Fibroblast of skin of abdomen (primary cell): Measurements from ENCODE around the gene P2RY6.
"Not testable (repeated sequence)": the region's sequence is repeated elsewhere in the genome, so short reads cannot be mapped to it uniquely, and the experiment has no call there.

Source experiments
- DNase-seq: peaks from one replicate; pipeline ENCODE4 v3.0.0-alpha.2; 2013

Gene P2RY6

DNA sequence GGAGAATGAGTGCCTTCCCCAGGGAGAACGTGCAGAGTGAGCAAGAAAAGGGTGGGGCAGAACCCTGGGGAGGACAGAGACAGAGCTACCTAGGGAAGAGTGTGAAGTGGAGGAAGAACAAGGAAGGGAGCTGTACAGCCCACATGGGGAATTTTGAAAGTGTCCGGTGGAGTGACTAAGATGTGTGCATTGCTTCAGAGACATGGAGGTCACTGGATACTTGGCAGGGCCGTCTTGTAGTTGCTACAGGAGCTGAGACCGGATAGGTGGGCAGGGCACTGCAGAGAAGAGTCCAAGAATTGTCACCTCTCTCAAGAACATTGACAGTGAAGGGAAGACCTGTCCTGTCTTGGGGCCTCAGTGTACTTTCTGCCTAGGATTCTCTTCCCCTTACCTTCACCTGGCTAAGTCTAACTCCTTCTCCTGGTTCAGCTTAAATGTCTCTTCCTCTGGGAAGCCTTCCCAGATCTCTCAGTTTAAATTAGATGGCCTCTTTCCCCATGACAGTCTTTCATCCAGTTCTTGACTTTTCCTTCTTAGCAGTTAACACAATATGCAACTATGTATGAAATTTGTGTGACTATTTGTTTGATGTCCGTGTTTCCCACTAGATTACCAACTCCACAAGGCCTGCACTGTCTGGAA is 9.2 kb upstream of the P2RY6 start:
- DNase-seq = no peak

DNA sequence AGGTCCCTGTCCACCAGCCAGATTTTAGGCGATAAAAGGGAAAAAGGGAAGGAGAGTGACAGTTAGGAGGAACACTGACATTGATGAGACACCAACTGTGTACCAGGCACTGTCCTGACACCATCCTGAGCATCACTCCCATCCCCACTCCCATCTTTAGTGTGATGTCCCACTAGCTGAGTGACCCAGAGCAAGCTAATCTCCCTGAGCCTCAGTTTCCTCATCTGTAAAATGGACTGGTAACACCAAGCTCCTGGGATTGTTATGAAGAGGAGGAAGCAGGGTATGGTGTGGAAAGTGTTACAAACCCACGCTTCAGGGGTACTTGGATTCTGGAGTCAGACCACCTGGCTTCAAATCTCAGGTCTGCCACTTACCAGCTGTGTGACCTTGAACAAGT is 8.5 kb upstream of the P2RY6 start:
- no peak for DNase-seq

DNA sequence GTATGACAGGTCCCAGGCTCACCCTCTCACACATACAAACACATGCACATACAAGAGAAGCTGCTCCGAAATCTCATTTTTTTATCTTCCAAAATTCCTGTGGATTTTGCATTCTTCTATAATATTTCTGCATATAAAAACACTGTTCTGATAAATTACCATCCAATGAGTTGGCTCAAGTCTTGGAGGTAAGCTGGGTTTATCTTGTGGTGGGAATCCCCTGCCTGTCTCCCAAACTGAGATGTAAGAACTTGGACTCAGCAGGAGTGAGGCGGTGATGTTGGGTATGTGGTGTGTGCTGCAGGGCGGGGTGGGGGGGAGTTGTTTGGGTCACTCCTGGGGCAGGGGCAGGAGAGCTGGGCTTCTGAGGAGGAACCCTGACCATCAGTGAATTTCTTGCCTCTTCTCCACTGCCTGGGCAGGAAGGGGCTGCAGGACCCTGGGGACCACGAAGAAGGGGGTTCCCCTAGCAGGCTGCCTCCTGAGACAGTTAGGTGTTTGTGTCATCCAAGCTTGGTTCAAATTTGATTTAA is 6.8 kb upstream of the P2RY6 start:
- no peak for DNase-seq

DNA sequence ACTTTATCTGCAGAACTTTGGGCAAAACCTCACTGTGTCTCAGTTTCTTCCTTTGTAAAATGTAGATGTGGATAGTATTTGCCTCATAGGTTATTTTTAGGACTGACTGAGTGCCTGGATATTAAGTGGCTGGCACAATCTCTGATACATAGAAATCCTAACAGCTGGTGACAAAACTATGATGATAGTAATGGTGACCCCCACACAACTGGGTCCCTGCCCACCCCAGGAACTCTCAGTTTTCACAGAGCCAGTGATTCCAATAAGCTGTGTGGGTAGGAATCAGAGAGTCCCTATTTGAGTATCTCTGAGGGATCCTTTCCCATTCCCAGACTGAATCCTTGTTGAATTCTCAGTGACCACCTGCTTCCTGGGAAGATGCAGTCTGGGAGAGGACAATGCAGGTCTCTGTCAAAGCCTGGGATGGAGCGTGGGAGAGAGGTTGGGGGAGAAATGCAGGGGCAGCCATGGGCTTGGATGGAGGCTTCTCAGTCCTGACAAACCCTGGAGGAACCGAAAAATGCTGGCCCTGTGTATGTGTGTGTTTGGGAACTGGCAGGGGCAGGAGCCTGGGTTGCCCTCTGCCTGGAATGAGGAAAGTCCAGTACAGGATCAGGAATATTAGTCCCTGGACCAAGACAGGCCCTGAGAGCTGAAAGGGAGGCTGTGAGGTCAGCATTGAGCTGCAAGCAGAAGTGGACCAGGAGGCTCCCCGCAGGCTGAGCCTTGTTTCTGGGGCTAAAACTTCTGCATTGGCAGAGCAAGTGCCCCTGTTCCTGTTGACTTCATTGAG is 6.1 kb upstream of the P2RY6 start:
- no peak for DNase-seq

DNA sequence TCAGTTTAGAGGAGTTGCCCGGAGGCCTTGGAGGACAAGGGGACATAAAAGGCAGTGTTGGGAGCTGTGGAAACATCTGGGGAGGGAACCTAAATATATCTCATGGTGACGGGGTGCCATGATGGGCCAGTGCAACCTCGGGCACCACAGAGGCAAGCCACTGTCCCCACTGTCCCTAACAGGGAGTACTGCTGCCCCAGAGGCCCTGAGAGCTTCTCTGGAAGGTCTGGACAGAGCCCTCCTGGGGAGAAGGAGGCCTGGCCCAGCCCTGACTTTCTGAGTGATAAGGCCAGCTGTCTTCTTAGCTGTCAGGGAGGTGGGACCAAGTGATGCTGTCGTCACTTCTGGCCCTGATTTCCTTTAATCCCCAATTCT is 5.5 kb upstream of the P2RY6 start:
- no peak for DNase-seq

DNA sequence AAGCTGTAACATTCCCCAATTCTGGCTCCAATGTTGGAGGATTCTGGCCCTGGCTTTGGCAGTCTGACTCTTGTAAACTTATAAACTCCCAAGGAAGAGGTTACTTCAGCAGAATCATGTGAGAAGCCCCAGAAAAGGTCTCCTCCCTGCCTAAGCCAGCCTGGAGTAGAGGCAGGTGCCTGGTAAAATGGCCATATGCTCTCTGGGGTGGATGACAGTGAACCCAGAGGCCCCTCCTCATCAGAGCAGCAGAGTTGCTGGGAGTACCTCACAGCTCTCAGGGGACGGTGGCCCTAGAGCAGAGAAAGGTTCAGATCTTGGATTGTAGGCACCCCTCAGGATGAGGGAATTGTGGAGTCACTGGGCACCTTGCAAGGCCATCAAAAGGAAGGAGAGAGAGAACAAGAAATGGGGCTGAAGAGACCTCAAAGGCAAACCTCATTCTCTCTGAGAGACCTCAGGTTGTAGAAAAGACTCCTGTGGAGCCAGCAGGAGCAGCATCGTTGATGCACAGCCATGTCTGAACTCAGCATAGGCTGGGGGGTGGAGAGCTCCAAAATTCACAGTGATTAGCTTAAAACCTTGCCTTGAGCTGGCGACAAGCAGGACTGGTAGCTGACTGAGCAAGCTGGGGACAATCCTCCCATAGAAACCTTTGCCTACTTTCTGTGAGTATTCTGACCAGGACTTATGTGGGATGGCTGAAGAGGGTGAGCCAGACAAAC is 4.9 kb upstream of the P2RY6 start:
- no peak for DNase-seq

DNA sequence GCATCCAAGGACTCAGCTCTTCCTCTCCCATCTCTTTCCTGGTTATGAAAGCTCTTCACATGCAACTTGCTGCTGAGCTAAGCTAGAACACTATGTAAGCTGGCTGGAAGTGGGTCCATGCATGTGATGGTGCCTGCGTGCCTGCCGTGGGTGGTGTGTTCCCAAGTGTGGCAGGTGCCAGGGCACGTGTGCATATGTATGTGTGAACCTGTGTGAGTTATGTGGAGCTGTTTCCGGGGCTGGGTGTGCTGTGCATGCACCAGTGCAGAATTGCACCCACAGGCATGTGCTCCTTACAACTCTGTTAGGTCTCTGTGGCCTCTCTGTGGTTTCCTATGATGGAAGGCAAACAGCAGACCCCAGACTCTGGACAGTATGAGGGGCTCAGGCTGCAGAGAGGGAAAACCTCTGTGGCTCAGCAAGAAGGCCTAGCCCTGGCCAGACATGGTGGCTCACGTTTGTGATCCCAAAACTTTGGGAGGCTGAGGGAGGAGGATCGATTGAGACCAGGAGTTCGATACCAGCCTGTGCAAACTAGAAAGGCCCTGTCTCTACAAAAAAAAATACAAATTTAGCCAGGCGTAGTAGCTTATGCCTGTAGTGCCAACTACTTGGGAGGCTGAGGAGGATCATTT is 4.1 kb upstream of the P2RY6 start:
- DNase-seq = no peak

DNA sequence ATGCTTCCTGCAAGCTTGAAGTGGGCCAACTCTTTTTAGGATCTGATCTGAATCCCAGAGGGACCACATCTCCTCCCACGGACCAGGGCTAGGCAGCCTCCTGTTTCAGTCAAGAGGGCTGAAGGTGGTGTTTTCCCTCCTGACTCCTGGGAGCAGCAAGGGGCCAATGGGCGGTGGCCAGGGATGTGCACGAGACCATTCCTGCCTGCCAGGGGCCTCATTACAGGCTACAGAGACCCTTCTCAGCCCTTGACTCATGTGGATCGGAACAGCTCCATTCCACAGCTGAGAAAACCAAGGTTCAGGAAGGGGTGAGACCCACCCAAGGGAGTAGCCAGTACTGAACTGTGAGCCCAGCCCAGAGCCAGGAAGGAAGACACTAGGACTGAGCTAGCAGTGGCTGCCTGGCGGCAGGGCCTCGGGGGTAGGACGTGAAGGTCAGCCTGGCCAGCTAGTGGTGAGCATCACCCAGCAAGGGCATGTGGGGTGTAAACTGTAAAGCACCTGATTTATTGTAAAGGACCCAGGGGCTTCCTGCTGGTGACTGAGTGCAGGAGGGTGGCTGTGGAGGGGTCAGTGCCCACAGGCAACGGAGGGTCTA is 3.4 kb upstream of the P2RY6 start:
- no peak for DNase-seq

DNA sequence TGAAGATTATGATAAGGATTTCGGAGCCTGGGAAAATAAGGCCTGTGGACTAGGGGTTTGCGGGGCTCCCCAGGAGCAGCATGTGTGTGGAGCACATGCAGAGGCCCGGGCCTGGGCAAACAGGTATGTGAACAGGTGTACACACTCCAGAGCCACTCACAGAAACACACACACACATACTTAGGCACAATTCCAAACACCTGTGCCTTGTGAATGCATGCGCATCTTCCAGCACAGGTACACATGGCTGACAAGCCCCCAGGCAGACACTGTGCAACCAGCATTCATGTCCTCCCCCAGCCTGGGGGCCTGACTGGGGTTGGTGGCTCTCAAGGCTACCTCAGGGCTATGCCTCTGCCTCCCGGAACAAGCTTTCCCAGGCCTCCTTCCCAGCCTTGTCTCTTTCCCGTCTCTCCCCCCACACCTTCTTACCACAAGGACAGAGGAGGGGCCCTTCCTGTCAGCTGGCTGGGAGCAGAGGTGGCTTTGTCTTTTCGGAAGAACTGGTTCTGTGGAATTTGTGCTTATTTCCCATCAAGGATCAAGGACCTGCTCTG is 2.6 kb upstream of the P2RY6 start:
- no peak for DNase-seq

DNA sequence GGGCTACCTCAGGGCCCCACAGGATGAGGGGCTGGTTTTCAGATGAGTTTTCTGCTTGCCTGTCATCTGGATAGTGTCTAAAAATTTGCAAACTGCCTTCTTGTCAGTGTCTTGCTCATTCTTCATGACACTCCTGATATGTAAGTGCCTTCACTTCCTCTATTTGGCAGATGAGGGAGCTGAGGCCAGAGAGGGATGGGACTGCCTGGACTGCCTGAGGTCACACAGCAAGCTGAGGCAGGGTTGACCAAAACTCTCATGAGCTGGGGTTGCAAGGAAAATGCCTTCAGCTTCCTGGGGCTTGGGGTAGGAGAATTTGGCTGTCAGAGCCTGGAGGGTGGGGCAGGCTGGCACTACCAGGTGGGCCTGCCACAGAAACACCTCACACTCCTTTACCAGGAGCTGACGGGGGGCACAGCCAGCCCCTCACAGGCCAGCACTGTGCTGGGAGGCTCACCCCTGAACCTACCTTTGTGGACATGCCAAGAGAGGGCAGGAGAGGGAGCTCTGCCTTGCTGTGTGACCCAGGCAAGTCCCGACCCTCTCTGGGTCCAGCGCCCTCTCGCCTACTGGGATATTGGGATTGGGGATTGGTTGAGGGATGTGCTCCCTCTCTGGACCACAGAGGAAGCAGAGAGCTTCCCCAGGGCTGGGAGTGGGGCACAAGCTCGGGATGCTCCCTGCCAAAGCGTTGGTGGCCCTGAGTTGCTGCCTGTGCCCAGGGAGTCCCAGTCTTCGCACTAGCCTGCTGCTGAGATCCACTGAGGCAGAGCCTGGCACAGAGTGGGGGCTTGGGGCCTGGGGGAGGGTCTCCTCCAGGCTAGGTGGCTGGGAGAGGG is 1.9 kb upstream of the P2RY6 start:
- DNase-seq = no peak

DNA sequence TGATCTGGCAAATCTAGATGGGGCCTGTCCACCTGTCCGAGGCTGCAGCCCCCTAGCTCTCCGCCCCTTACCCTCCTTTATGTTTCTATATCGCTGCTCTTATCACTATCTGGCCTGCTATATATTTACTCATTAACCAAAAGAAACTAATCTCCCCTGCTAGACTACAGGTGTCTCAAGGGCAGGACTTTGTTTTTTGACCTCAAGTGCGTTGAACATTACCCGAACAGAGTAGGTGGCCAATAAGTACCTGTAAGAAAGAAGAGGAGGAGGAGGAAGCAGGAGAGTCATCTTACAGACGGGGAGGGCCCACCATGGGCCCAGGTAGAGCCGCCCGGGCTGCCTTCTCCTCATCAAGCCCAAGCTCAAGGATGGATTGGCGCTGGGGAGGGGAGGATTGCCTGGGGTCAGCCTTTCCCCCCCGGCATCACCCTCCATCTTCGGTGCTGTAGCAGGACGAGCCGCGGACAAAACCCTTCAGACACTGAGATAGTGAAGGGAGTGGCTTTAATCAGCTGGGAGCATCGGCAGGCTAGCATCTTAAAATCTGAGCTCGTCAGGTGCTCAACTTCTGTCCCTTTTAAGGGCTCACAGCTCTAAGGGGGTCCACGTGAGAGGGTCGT is 1.2 kb upstream of the P2RY6 start:
- no peak for DNase-seq

DNA sequence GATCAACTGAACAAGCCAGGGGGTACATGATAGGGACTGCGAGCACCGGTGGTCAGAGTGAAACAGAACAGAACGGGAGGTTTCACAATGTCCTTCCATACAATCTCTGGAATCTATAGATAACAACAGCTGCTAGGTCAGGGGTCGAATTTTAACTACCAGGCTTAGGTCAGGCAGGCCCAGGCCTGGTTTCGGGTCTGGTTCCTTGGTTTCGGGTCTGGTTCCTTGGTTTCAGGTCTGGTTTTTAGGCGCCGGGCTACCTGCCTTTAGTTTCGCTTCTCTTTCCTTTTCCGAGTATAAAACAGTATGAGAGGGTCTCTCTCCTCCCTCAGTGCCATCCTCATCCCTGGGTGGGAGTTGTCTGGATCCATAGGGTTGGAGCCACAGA is 666 bp upstream of the P2RY6 start:
- not testable (repeated sequence) for DNase-seq

DNA sequence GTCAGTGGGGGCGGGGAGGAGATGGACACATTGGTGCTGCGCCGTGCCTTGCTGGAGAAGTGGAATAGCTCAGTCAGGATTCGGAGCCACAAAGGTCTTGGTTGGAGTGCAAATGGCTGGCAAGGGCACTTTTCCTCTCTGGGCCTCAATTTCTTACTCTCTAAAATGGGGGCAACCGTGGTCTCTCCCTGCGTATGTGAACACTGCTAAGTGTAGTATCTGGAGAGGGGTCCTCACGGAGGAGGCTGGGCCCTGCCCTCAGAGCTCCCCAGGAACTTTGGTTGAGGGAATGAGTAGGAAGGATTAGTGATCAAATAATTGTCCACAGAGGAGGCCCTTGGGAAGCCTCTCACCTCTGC is 521 bp downstream of the P2RY6 start:
- DNase-seq = no peak

DNA sequence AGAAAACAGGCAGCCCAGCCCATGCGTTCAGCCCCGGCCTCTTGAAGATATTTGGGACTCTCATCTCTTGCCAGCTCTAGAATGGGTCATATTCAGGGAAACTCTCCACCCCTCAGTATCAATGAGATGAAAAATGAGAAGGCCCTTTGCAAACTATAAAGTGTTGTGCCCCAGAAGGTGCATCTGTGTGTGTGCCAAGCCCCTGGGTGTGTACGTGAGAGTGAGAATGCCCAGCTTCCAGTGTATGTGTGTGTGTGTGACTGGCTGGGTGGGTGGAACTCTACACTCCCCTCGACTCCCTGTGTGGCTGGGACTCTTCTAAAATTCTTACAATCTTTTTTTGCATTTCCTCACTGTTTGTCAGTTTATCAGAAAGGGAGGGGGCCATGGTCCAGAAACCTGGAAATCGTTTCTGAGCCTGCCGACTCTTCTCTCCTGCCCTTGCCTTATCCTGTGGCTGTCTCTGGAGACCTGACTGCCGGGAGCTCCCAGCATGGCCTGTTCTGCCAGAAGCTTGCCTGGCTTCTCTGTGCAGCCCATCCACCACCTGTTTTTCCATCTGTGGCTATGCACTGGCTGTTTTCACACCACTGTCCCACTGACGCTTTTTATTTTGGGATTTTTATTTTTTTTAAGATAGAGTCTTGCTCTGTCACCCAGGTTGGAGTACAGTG is 1.2 kb downstream of the P2RY6 start:
- no peak for DNase-seq

DNA sequence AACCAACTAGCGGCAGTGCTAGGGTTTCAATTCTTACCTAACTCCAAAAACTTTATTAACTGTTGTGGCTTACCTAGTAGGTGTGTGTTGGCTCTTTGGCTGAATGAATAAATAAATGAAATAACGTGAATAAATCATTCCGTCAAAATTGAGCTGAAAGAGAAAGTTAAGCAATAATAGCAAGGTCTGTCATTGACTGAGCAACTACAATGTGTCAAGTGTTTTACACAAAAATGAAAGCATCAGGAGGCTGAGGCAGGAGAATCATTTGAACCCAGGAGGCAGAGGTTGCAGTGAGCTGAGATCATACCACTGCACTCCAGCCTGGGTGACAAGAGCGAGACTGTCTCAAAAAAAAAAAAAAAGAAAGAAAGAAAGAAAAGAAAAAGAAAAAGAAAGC is 2.1 kb downstream of the P2RY6 start:
- not testable (repeated sequence) for DNase-seq

DNA sequence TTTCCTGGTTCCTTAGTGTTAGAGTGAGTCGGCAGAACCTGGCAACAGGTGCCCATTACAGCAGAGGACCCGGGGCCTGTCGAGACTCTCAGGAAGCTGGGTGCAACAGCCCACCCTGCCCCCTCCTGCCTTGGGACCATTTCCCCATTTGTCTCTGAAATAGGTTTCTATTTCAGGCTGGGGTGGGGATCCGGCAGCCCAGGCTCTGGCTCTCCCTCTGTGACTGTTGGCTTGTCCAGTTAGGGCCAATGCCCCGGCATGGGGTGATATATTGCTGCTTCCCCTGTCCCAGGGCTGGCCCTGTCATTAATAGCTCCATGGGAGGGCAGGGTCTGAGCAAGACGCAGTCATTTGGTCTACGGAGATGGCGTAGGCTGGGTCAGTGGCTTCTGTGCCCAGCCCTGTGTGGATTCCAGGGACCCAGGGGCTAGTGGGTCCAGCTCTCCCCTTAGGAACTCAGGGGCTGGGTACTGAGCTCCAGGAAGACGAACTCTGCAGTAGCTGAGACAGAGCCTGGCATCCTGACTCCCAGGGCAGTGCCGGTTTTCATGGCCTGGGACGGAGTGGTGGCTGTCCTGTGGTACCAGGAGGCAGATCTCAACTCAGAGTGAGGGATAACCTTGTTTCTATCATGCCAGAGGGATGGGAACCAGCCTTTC is 2.7 kb downstream of the P2RY6 start:
- no peak for DNase-seq

DNA sequence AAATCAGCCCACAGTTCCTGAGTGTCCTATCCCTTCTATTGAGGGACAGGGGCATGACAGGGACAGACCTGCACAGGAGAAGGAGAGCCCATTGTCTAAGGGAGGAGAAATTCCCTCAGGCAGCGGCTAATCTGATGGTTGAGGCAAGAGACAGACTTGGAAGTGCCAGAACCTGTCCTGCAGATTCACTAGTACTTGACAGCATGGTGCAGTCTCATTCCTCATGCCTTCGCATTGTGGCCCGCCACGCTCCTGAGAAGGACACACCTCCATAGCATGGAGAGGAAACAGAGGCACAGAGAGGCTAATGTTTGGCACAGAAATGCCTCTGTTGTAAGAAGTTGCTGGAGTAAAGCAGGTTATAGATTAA is 3.2 kb downstream of the P2RY6 start:
- DNase-seq = no peak

DNA sequence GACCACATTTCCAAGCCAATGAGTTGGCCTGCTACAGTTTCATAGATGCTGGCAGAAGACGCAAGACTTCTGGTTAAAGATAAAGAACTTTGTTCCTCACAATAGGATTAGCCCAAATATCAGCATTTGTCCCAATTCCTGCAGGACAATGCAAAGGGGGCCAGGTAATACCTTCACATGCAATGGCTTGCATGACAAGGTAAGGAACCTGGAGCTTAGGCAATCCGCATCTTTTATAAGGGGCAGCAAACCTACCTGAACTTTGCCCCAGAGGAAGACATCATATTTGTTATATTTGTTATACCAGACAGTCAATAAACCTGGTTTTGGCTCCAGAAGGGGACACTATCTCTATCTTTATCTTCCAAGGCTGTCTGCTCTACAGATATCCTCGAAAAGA is 5.3 kb downstream of the P2RY6 start:
- no peak for DNase-seq

DNA sequence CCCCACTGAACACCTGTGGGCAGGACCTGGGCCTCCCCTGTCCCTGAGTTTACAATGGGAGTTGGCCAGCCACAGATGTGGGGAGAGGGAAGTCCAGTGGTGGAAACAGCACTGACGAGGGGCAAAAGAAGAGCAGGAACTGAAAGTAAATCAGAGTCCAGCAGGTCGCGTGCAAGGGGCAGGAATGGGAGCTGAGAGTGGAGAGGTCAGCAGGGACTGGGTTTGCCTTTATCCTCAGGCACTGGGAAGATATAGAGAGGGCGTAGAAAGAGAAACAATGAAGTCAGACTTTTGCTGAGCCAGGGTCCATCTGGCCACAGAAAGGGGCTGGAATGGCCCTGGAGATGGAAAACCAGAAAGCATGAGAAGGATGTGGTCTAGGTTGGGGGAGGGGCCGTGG is 8.5 kb downstream of the P2RY6 start:
- no peak for DNase-seq

DNA sequence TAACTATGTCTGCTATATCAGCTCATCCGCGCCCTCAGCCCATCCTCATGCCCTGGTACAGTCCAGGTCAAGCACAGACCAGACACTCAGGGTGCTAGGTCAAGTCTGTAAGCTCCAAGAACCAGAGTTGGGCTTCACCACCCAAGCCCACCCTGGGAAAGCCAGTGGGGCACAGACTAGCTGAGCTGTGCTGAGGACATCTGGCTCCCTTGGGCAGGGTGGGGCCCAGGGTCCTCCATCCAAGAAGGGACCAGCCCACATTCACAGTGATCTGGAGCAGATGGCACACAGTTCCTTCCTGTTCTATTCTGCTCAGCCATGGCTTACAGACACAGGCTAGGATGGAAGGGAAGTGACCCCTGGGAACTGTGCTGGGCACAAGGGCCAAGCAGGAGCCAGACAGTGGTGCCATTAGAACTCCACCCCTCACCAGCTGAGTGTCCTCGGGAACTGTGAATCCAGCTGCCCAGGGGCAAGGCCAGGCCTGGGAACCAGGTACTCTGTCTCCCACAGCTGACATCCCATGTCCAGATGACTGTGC is 9.1 kb downstream of the P2RY6 start:
- DNase-seq = no peak
